Fibroblast of peridontal ligament (primary cell): ENCODE results near the gene SF1.
A peak's percentile ranks its signal among the peaks of the same experiment; 100 is the strongest.
"Not testable (repeated sequence)": the region's sequence is repeated elsewhere in the genome, so short reads cannot be mapped to it uniquely, and the experiment has no call there.

Experiments
- DNase-seq: peaks from one replicate; pipeline ENCODE4 v3.0.0-alpha.2; 2010; ENCODE audit errors: extremely low read depth

SF1 gene

GRCh38 chr11:64778473-64779298, at the start of gene SF1:
TSS of gene SF1 (minus strand) at chr11:64778542. CDS start at chr11:64778392, 150 bp downstream.
- peak; percentile 100 for DNase-seq

GRCh38 chr11:64827451-64827839, 49.1 kb upstream of the SF1 start:
- no peak for DNase-seq

- no peak for DNase-seq
Observed at GRCh38 chr11:64826578-64827450, 48.5 kb upstream of the SF1 start.

- no peak for DNase-seq
Observed at GRCh38 chr11:64826062-64826461, 47.7 kb upstream of the SF1 start.

GRCh38 chr11:64823568-64824119, 45.3 kb upstream of the SF1 start:
- DNase-seq: no peak

- DNase-seq: no peak
Observed at GRCh38 chr11:64817476-64817875, 39.1 kb upstream of the SF1 start.

- not testable (repeated sequence) for DNase-seq
Observed at GRCh38 chr11:64815433-64815832, 37.1 kb upstream of the SF1 start.

GRCh38 chr11:64814712-64815187, 36.4 kb upstream of the SF1 start:
- no peak for DNase-seq

GRCh38 chr11:64813826-64814225, 35.5 kb upstream of the SF1 start:
- no peak for DNase-seq

GRCh38 chr11:64810891-64811272, 32.5 kb upstream of the SF1 start:
- no peak for DNase-seq

GRCh38 chr11:64810271-64810890, 32.0 kb upstream of the SF1 start, which contains the start of gene MEN1:
TSS of gene MEN1 (minus strand) at chr11:64810551. CDS start at chr11:64810109, 442 bp downstream.
- peak; percentile 91 for DNase-seq

- no peak for DNase-seq
Observed at GRCh38 chr11:64809781-64810241, 31.5 kb upstream of the SF1 start.

- no peak for DNase-seq
Observed at GRCh38 chr11:64805481-64805880, 27.1 kb upstream of the SF1 start.

- no peak for DNase-seq
Observed at GRCh38 chr11:64804346-64805210, 26.2 kb upstream of the SF1 start.

GRCh38 chr11:64803846-64804345, 25.6 kb upstream of the SF1 start:
- no peak for DNase-seq

GRCh38 chr11:64803158-64803845, 25.0 kb upstream of the SF1 start, which contains the start of gene MAP4K2:
TSS of gene MAP4K2 (minus strand) at chr11:64803214. CDS start at chr11:64803149, 65 bp downstream.
- DNase-seq: peak; percentile 78

GRCh38 chr11:64802370-64803157, 24.2 kb upstream of the SF1 start:
- DNase-seq: no peak

GRCh38 chr11:64801561-64802369, 23.4 kb upstream of the SF1 start:
- DNase-seq: no peak
